Central memory CD8-positive, alpha-beta T cell (primary cell): ENCODE results near the gene METTL13.
A peak's percentile ranks its signal among the peaks of the same experiment; 100 is the strongest.

ENCODE experiments used
- ATAC-seq: fragments of 150-1000 bp; cut with Tn5 transposase; replicated peaks from 2 replicates; pipeline ENCODE4 v1.10.0; 2022; ENCODE audit warnings: mild to moderate bottlenecking, moderate FRiP score, moderate number of reproducible peaks; ENCODE audit not compliant: poor library complexity, severe bottlenecking; ENCODE audit errors: extremely low read depth
- DNase-seq, 2 donors: peaks; one replicate each; pipeline ENCODE4 v3.0.0; 2021; ENCODE audit warnings: low spot score in 2 of 2
- H3K27ac Mint-ChIP-seq: one replicate; pipeline ENCODE4 v1.8.0; 2022; ENCODE audit warnings: low read depth, mild to moderate bottlenecking, moderate library complexity, mixed read lengths
- H3K27me3 Mint-ChIP-seq: one replicate; pipeline ENCODE4 v1.8.0; 2022; ENCODE audit warnings: mixed read lengths
- H3K36me3 Mint-ChIP-seq: one replicate; pipeline ENCODE4 v1.8.0; 2022; ENCODE audit warnings: mild to moderate bottlenecking, moderate library complexity, mixed read lengths; ENCODE audit not compliant: insufficient read depth
- H3K4me1 Mint-ChIP-seq: one replicate; pipeline ENCODE4 v1.8.0; 2022; ENCODE audit warnings: mixed read lengths
- H3K4me3 Mint-ChIP-seq: one replicate; pipeline ENCODE4 v1.8.0; 2022; ENCODE audit warnings: mild to moderate bottlenecking, moderate library complexity, mixed read lengths
- H3K9me3 Mint-ChIP-seq: one replicate; pipeline ENCODE4 v1.8.0; 2022; ENCODE audit warnings: mixed read lengths

Gene METTL13

GRCh38 chr1:171783816-171784530 is 2.5 kb downstream of the METTL13 start:
- Mint-ChIP-seq H3K4me1 (peaks cover 41% of the 10 kb centered on the region), H3K27me3 (no peaks in the 10 kb centered on the region), H3K9me3 (no peaks in the 10 kb centered on the region), H3K27ac (peak overlapping the region; percentile 67), H3K4me3 (peak overlapping the region; percentile 3), H3K36me3 (peaks cover 41% of the 10 kb centered on the region)
- ATAC-seq (no peak), DNase-seq (no peak)

- peaks cover 48% of the 10 kb centered on the region for H3K36me3 Mint-ChIP-seq
- peaks cover 43% of the 10 kb centered on the region for H3K4me1 Mint-ChIP-seq
- no peaks in the 10 kb centered on the region for H3K27me3 Mint-ChIP-seq
- ATAC-seq (no peak), DNase-seq (no peak)
- H3K27ac Mint-ChIP-seq: peak overlapping the region; percentile 67
- H3K4me3 Mint-ChIP-seq: peak overlapping the region; percentile 3
- no peaks in the 10 kb centered on the region for H3K9me3 Mint-ChIP-seq
Measured at GRCh38 chr1:171784784-171785183, 3.3 kb downstream of the METTL13 start.

- peaks cover 53% of the 10 kb centered on the region for H3K36me3 Mint-ChIP-seq
- H3K4me3 Mint-ChIP-seq: no peak overlapping the region
- H3K4me1 Mint-ChIP-seq: peaks cover 41% of the 10 kb centered on the region
- H3K27me3 Mint-ChIP-seq: no peaks in the 10 kb centered on the region
- H3K9me3 Mint-ChIP-seq: no peaks in the 10 kb centered on the region
- ATAC-seq (no peak), DNase-seq (no peak)
- no peak overlapping the region for H3K27ac Mint-ChIP-seq
Measured at GRCh38 chr1:171785766-171786165, 4.3 kb downstream of the METTL13 start.

GRCh38 chr1:171786534-171786933 is 5.1 kb downstream of the METTL13 start:
- Mint-ChIP-seq H3K36me3 (peaks cover 51% of the 10 kb centered on the region), H3K27me3 (no peaks in the 10 kb centered on the region), H3K9me3 (no peaks in the 10 kb centered on the region), H3K4me3 (no peak overlapping the region), H3K4me1 (peaks cover 42% of the 10 kb centered on the region), H3K27ac (no peak overlapping the region)
- ATAC-seq (no peak), DNase-seq (no peak)

- H3K36me3 Mint-ChIP-seq: peaks cover 52% of the 10 kb centered on the region
Measured at GRCh38 chr1:171787686-171788480, 6.4 kb downstream of the METTL13 start.

GRCh38 chr1:171788696-171789095 is 7.2 kb downstream of the METTL13 start:
- ATAC-seq (no peak), DNase-seq (no peak)
- Mint-ChIP-seq H3K27ac (no peak overlapping the region), H3K9me3 (no peaks in the 10 kb centered on the region), H3K4me3 (no peak overlapping the region), H3K4me1 (peaks cover 30% of the 10 kb centered on the region), H3K27me3 (no peaks in the 10 kb centered on the region), H3K36me3 (peaks cover 52% of the 10 kb centered on the region)

More at GRCh38 chr1:171787686-171788480, 6.4 kb downstream of the METTL13 start:
- DNase-seq: no peak
- no peak overlapping the region for H3K4me3 Mint-ChIP-seq
- ATAC-seq: no peak
- H3K4me1 Mint-ChIP-seq: peaks cover 31% of the 10 kb centered on the region
- H3K27ac Mint-ChIP-seq: no peak overlapping the region
- no peaks in the 10 kb centered on the region for H3K9me3 Mint-ChIP-seq
- no peaks in the 10 kb centered on the region for H3K27me3 Mint-ChIP-seq

- DNase-seq (no peak), ATAC-seq (no peak)
- Mint-ChIP-seq H3K27me3 (no peaks in the 10 kb centered on the region), H3K27ac (no peak overlapping the region), H3K4me1 (peaks cover 27% of the 10 kb centered on the region), H3K36me3 (peaks cover 58% of the 10 kb centered on the region), H3K4me3 (no peak overlapping the region), H3K9me3 (no peaks in the 10 kb centered on the region)
Measured at GRCh38 chr1:171790318-171790717, 8.9 kb downstream of the METTL13 start.

- peaks cover 18% of the 10 kb centered on the region for H3K4me1 Mint-ChIP-seq
- no peak for DNase-seq
- H3K36me3 Mint-ChIP-seq: peaks cover 47% of the 10 kb centered on the region
- no peak overlapping the region for H3K4me3 Mint-ChIP-seq
- ATAC-seq: no peak
- H3K27ac Mint-ChIP-seq: no peak overlapping the region
- H3K9me3 Mint-ChIP-seq: no peaks in the 10 kb centered on the region
- H3K27me3 Mint-ChIP-seq: no peaks in the 10 kb centered on the region
Measured at GRCh38 chr1:171792656-171793369, 11.4 kb downstream of the METTL13 start.

GRCh38 chr1:171793636-171794035 is 12.2 kb downstream of the METTL13 start:
- no peak for ATAC-seq
- Mint-ChIP-seq H3K36me3 (peaks cover 40% of the 10 kb centered on the region), H3K4me1 (peaks cover 18% of the 10 kb centered on the region), H3K27ac (peak overlapping the region; percentile 71), H3K4me3 (no peak overlapping the region), H3K9me3 (no peaks in the 10 kb centered on the region), H3K27me3 (no peaks in the 10 kb centered on the region)
- no peak for DNase-seq

- Mint-ChIP-seq H3K4me1 (peaks cover 18% of the 10 kb centered on the region), H3K27me3 (no peaks in the 10 kb centered on the region), H3K9me3 (no peaks in the 10 kb centered on the region), H3K27ac (peak overlapping the region; percentile 71), H3K4me3 (no peak overlapping the region), H3K36me3 (peaks cover 36% of the 10 kb centered on the region)
- ATAC-seq (peak; percentile 92), DNase-seq (no peak)
Measured at GRCh38 chr1:171794085-171794484, 12.6 kb downstream of the METTL13 start.

GRCh38 chr1:171796592-171796991 is 15.1 kb downstream of the METTL13 start:
- Mint-ChIP-seq H3K4me1 (peaks cover 8% of the 10 kb centered on the region), H3K27ac (no peak overlapping the region)
- ATAC-seq: no peak

GRCh38 chr1:171798311-171798710 is 16.9 kb downstream of the METTL13 start:
- H3K27ac Mint-ChIP-seq: no peak overlapping the region
- H3K4me3 Mint-ChIP-seq: no peak overlapping the region
- ATAC-seq (no peak), DNase-seq (no peak)
- H3K27me3 Mint-ChIP-seq: no peaks in the 10 kb centered on the region
- H3K9me3 Mint-ChIP-seq: no peaks in the 10 kb centered on the region
- H3K4me1 Mint-ChIP-seq: peaks cover 8% of the 10 kb centered on the region
- H3K36me3 Mint-ChIP-seq: peaks cover 20% of the 10 kb centered on the region

More at GRCh38 chr1:171796592-171796991, 15.1 kb downstream of the METTL13 start:
- H3K27me3 Mint-ChIP-seq: no peaks in the 10 kb centered on the region
- H3K9me3 Mint-ChIP-seq: no peaks in the 10 kb centered on the region
- DNase-seq: no peak
- peaks cover 26% of the 10 kb centered on the region for H3K36me3 Mint-ChIP-seq
- H3K4me3 Mint-ChIP-seq: no peak overlapping the region
